Ovary (tissue), 3 donors: Measurements from ENCODE around the gene CDCA7L.

Source experiments
- CTCF ChIP-seq, 3 donors: fragments of 450-650 bp in 2 of 3; fragments of 200-600 bp in 1 of 3; IDR thresholded peaks; one replicate each; pipeline versions ENCODE4 v1.5.1 to v1.8.0; 2016 to 2022; ENCODE audit warnings: antibody characterized with exemption in 3 of 3, mild to moderate bottlenecking in 1 of 3
- EP300 ChIP-seq: sonication (generic); formaldehyde crosslinking; IDR thresholded peaks from one replicate; pipeline ENCODE4 v1.6.1; 2017; ENCODE audit warnings: antibody characterized with exemption
- POLR2A ChIP-seq: fragments of 450-650 bp; IDR thresholded peaks from one replicate; pipeline ENCODE4 v1.6.1; 2017; ENCODE audit warnings: antibody characterized with exemption, mild to moderate bottlenecking, moderate library complexity
- donor health status: DM: no; HTN: no; CAD: no.

GRCh38 chr7:21947946-21948345 is 2.2 kb upstream of the CDCA7L start:
- TF ChIP-seq CTCF (IDR thresholded peaks at IDR 0.05) (no peak), POLR2A (no peak), EP300 (no peak)
